NCI-H1417 (cell line): ENCODE results near the gene TMPRSS11E.
"Not testable (repeated sequence)": the region's sequence is repeated elsewhere in the genome, so short reads cannot be mapped to it uniquely, and the experiment has no call there.

Experiments
- DNase-seq, 3 experiments: peaks; one replicate each; lab custom pipeline; 2025; lab: John Stamatoyannopoulos, UW

TMPRSS11E gene, protein sequence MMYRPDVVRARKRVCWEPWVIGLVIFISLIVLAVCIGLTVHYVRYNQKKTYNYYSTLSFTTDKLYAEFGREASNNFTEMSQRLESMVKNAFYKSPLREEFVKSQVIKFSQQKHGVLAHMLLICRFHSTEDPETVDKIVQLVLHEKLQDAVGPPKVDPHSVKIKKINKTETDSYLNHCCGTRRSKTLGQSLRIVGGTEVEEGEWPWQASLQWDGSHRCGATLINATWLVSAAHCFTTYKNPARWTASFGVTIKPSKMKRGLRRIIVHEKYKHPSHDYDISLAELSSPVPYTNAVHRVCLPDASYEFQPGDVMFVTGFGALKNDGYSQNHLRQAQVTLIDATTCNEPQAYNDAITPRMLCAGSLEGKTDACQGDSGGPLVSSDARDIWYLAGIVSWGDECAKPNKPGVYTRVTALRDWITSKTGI

DNA sequence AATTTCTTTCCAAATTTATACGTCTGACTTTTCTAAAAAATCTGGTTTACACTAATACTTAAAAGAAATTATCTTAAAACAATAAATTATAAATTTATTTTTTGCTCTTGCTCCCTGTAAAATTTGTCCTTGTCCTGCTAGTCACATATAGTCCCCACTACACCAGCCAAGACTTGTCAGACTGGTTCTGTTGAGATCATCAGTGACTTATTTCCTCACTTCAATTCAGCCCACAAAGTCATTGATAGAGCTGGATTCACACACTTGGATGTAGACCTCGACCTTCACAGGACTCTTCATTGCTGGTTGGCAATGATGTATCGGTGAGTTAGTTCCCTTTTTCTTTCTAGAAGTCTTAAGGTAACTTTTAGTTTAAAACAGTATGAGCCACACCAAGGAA is at the start of gene TMPRSS11E:
Gene TMPRSS11E, plus strand, starts transcription at position 263 of the 400 bp plus-strand sequence. Its CDS starts 50 bp downstream, at position 313.
- DNase-seq: peak in 1 of 3 experiments; percentile 38

DNA sequence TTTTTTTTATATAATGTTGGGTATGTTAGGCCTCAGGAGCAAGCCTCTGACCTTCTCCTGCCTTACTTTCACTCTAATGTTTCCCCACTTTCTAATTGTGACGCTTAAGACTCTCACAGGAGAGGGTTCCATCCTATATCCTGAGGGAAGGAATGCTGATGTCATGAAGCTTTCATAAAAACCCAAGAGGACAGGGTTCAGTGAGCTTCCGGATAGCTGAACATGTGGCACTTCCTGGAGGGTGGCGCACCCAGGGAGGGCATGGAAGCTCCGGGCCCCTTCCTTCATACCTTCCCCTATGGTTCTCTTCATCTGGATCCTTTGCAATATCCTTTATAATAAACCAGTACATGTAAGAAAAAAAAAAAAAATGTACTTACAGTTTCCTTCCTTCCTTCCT is 48.0 kb upstream of the TMPRSS11E start:
- no peak for DNase-seq

DNA sequence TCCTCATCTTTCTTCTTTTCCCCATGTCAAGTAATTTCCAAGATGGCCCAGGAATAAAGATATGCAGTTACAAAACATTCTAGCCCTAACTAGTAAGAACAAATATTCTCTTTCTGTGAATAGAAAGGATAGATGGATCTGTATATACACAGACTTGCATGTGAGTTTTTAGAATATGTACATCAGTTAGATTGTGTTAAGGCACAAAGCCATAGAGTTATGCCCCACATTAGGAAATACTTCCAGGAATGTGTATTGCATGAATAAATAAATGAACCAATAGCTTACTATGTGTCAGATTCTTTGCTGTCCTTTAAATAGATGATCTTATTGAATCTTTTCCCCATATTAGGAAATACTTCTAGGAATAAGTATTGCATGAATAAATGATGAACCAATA is 46.0 kb upstream of the TMPRSS11E start:
- no peak for DNase-seq

DNA sequence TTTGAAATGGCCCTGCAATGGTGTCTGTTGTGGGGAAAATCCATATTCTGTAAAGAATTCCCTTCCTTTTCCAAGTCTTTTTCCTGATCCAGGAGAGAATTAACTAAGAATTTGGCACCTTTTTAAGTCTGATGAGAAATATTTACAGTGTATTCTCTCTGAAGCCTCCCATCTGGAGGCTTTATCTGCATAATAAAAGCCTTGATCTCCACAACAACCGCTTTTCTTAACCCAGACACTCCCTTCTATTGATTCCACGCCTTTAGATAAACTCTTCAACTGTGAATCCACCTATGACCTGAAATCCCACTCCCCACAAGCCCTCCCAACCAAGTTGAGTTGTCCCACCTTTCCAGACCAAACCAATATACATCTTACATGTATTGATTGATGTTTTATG is 43.1 kb upstream of the TMPRSS11E start:
- no peak for DNase-seq

DNA sequence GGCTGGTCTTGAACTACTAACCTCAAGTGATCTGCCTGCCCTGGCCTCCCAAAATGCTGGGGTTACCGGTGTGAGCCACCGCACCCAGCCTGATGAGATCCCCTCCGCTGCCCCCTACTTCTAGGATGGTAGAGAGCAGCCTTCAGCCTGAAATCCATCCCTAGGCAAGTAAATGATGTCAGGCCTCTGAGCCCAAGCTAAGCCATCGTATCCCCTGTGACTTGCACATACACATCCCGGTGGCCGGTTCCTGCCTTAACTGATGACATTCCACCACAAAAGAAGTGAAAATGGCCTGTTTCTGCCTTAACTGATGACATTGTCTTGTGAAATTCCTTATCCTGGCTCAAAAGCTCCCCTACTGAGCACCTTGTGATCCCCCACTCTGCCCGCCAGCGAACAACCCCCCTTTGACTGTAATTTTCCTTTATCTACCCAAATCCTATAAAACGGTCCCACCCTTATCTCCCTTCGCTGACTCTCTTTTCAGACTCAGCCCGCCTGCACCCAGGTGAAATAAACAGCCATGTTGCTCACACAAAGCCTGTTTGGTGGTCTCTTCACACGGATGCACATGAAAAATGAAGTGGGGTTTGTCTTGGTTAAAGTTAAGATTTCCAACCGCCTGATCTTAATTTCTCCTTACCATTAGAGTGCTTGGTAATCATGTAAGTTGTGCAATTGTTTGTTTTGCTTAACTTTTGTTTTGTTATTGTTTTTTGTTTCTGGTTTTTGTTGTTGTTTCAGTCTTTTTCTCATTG is 41.4 kb upstream of the TMPRSS11E start:
- not testable (repeated sequence) for DNase-seq

DNA sequence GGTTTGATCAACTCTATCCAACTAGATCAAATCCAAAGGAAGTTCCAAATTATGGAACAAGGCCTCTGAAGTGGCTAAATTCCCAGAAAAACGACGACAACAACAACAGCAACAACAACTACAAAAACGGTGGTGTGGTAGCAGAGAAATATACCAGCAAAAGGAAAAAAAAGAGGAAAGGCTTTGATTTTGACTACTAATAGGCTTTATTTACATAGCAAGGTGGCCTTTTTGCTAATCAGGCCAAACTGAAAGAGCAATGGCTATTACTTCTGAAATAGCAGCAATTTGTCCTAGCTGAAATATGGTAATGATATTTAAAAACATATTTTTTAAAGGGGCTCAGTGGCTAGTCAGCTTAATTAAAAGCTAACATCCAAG is 40.8 kb upstream of the TMPRSS11E start:
- no peak for DNase-seq

DNA sequence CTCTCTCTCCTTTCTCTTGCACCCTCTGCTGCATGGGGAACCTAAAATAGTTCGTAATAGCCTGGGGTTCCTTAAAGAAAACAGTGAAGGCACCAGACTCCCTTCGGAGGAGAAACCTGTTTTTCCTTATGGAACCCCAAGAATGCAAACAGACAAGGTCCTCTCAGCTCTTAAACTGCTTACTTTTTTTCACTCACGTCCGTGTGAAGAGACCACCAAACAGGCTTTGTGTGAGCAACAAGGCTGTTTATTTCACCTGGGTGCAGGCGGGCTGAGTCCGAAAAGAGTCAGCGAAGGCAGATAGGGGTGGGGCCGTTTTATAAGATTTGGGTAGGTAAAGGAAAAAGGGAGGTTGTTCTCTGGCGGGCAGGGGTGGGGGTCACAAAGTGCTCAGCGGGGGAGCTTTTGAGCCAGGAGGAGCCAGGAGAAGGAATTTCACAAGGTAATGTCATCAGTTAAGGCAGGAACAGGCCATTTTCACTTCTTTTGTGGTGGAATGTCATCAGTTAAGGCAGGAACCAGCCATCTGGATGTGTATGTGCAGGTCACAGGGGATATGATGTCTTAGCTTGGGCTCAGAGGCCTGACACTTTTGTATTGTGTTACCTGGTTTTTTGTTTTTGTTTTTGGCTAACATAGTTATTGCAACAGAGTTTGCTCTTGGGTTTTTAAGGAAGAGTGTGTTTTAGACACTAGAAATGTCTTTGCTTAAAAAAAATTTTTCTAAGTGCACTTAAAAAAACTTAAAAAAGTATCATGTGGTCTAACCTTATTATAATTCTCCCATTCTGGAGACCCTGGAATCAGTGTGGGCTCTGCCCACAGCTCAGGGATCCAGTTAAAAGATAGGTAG is 40.0 kb upstream of the TMPRSS11E start:
- not testable (repeated sequence) for DNase-seq

DNA sequence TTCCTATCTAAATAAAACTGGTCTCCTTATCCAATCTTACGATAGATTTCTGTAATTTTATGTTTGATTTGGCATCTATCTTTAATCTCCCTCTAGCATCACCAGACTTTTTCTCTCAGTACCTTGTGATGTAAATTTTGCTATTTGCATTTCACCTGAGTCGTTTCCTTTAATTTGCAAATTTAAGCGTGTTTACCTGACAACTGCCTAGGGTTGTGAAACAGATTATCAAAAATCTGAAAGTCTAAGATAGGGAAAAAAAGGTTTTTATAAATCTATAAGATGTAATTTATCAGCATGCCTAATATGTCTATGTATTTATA is 39.4 kb upstream of the TMPRSS11E start:
- no peak for DNase-seq

DNA sequence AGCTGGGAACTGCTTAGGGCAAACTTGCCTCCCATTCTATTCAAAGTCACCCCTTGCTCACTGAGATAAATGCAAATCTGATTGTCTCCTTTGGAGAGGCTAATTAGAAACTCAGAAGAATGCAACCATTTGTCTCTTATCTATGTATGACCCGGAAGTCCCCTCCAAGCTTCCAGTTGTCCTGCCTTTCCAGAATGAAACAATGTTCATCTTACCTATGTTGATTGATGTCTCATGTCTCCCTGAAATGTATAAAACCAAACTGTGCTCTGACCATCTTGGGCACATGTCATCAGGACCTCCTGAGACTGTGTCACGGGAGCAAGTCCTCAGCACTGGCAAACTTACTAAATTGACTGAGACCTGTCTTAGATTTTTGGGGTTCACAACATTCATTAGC is 37.1 kb upstream of the TMPRSS11E start:
- DNase-seq: no peak

DNA sequence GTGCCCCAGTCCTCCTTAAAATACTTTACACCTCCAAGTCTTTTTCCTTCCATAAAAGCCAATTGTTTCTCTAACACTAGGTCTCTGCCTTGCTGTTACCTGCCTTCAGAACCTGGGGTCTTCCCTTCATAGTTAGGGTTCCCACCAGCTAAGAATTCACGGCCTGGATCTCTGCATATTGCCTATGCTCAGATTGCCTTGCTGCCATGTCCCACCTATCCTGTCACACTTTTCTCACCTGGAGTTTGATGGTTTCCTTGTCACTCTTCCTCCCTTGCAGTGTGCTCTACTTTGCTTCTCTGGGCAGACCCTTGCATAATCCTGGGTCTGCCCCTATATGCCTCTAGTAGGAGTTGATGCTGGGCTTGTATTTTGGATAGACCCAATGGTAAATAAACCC is 36.6 kb upstream of the TMPRSS11E start:
- DNase-seq: no peak

DNA sequence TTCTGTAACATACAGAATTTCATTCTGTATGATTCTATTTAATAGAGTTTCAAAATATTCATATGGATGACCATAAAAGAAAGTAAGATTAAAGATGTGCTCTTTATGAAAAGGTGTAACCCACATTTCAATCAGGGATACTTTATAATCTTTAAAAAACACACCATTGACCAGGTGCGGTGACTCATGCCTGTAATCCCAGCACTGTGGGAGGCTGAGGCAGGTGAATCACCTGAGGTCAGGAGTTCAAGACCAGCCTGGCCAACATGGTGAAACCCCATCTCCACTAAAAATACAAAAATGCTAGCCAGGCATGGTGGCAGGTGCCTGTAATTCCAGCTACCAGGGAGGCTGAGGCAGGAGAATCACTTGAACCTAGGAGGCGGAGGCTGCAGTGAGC is 35.2 kb upstream of the TMPRSS11E start:
- DNase-seq: not testable (repeated sequence)

DNA sequence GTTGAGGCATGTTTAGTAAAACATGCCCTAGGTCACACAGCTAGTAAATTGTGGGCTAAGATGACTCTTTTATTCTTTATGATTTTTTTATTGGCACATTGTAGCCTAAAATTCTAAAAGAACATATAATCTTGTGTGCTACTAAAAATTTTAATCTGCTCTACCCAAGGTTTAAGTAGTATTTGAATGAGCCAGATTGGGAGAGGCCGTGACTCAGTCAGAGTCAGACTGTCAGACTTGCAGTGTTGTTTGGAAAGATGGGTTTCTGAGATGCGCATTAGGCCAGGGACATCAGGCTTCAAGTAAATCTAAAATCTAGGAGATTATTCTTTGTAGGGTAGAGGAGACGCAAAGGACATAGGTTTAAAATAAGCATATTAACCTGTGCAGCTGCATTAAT is 30.7 kb upstream of the TMPRSS11E start:
- DNase-seq: no peak

DNA sequence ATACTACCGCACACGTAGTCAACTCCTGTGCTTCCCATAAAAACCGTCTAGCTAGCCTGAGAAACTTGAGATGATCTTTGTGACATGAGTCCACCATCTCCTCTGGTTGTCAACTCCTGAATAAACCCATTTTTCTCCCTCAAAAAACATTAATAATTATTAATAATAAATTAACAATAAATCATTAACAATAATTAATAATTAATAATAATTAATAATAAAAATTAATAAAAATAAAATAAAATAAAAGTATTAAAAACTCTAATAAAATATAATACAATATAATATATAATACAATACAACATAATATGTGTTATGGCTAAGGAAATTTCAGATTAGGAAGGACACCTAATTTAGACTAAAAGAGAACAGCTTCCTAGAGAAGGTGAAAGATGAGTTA is 20.7 kb upstream of the TMPRSS11E start:
- DNase-seq: no peak

DNA sequence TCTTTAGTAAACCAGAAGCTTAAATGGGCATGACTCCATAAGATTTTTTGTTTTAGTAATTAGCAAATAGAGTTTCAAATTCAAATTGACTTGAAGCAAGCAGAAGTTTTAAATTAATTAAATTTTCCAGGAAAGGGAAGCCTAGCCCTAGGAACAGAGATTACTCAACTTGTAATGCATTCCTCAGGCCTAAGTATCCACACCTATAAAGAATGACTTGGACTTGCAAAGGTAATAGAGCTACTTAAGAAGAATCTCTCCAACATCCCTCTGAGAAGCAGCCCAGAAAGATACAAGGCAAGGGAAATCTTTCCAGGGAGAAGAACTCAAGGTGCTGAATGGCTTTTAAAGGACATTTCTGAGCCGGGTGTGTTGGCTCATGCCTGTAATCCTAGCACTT is 16.9 kb upstream of the TMPRSS11E start:
- no peak for DNase-seq

DNA sequence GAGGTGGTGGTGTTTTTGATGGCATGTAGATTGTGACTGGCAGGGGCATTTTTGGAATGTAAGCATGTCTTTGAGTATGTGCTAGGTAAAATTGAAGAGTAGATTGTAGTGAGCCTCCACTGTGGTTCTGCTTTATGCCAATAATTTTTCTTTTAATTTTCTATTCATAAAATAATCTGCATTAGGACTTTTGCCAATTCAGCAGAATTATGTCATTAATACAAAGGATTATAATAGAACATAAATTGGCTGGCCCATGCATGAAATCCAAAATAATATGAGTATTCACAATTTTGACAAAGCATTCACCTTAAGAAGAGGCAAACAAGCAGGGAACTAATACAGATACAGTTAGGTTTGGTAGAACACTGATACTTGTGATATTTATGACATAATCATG is 14.9 kb upstream of the TMPRSS11E start:
- no peak for DNase-seq

DNA sequence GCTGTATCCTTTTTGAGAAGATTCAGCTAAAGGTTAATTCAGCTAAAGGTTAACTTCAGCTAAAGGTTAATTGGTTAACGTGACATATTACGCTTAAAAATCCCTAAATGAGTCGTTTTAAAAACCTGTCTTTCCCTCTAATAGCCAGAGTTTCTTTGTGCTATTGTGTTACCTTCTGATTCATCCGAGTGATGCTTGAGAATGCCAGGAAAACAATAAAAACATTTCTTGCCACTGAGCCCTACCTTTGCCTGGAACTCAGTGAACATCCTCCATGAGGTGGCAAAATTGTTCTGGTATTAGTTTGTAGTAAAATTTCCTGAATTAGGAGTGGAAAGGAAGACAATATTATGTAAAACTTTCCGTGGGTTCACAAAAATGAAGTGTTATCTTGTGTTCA is 13.7 kb upstream of the TMPRSS11E start:
- DNase-seq: no peak

DNA sequence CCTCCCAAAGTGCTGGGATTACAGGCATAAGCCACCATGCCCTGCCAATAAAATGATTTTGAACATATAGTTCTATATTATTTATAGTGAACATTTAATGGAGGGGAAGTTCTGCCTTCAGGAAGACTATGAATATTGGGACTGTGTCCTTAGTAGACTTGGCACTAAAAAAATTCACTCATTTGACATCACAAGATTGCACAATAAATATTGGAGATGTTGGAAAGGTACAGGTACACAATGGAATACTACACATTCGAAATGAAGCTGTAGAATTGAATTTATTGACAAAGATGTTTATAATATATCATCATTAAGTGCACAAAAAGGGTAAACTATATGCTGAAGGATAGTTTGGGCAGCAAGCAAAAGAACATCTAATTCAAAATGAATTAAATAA is 13.0 kb upstream of the TMPRSS11E start:
- DNase-seq: no peak

DNA sequence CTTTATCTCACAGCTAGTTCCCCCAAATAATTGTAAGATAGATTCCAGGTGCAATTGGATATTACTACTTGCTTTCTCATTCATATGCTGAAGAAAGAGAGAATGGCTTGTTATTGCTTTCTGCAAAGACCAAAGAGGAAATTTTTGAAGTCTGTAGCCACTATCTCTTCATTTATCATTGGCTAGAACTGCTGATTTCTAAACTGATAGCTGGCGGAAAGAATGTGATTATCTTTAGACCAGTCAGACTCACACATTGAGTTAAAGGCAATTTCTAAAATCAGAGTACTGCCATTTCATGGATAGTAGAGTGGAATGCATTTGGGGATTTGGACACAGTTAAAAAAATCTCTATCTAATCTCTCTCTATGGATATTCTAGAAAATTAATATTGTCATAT is 12.4 kb upstream of the TMPRSS11E start:
- DNase-seq: no peak

DNA sequence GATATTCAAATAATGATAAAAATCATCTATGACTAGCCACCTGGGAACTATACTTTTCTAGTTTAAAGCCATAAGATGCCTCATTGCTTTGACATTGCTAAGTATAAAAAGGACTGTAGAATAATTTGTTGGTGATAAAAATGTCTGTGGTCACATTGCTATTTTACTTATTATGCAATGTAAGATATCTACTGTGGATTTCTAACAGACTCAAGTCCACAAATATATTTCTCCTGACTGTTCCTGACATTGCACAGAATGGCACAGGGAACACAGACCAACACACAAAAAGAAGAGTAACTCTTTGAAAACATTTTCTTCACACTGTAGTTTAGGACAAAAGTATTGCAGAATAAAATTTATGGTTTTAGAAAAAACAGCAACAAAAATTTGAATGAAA is 2.2 kb upstream of the TMPRSS11E start:
- no peak for DNase-seq

DNA sequence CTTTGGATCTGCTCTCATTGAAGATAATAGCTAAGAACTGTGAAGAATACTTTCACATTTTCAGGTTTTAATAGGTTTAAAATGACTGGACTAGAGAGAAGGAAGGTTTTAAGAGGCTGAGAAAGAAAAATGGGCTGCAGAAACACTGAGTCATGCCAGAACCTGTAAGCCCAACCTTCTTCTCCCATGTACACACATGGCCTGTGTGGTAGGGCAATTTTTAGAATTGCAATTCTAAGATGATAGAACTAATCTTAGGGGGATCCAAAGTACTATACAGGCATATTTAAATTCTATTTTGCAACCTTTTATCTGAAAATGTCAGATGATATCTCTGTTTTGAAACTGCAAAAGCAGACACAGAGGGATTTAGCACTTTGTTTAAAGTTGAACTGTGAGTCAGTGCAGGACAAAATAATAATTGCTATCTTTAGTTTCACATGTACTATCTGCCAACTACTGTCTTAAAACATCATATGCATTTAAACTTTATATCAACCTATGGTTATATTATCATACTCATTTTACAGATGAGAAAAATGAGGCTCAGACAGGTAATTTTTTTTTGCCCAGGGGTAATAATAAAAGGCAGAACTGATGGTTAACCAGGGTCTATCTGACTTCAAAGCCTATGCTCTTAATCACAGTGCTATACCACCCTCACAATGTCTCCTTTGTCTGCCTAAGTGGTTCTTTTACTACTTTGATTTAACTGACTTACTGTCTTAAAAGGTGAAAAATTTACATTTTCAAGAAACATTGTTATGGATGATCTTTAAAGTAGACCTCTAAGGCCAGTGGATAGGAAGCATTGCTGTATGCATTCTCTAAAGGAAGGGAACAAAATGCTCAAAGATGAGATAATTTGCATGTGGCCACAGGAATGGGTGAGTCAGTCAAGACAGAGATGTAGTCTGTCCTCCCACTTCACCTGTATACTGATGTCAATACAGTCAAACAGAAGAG is 4.3 kb downstream of the TMPRSS11E start:
- DNase-seq: no peak

DNA sequence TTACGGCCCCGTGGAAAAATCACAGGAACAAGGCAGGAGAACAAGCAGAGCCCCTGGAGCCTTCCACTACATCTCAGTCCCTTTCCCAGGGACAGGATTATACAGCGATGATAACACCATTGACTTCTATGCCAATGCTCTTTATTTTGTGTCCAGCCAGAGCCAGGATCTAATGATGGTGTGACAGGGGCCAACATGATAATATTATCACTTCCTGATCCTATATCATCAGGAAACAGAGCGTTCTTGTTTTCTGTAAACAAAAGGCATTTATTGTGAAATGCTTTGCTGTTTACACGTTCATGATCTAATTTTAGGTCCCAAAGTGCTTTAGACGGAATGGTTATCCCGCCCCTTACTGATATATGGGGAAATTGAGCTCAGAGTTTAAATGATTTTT is 12.8 kb downstream of the TMPRSS11E start:
- DNase-seq: no peak
